GM13976 (cell line): ENCODE data around the gene AUNIP.

Experiments used
- DNase-seq: peaks from one replicate; pipeline ENCODE4 v3.0.0; 2012; ENCODE audit warnings: low spot score
- in situ Hi-C: fragments of 300-500 bp; cut with MboI; formaldehyde crosslinking; loops from one replicate; pipeline ENCODE4 v1.12.0; 2022; ENCODE audit warnings: low sequenced_read_pairs, mixed read lengths, inconsistent platforms; ENCODE audit not compliant: unreplicated experiment
- TF ChIP-seq, protein P1 (sequence below): IDR thresholded peaks from 2 replicates; pipeline ENCODE4 v1.5.1; 2012; ENCODE audit warnings: borderline replicate concordance, mild to moderate bottlenecking; ENCODE audit not compliant: insufficient read depth; ENCODE audit errors: extremely low read depth, missing control alignments, control extremely low read depth

Gene AUNIP

GRCh38 chr1:25867210-25867991 is 8.1 kb upstream of the AUNIP start:
- DNase-seq, result no peak
- TF ChIP-seq, protein P1, sequence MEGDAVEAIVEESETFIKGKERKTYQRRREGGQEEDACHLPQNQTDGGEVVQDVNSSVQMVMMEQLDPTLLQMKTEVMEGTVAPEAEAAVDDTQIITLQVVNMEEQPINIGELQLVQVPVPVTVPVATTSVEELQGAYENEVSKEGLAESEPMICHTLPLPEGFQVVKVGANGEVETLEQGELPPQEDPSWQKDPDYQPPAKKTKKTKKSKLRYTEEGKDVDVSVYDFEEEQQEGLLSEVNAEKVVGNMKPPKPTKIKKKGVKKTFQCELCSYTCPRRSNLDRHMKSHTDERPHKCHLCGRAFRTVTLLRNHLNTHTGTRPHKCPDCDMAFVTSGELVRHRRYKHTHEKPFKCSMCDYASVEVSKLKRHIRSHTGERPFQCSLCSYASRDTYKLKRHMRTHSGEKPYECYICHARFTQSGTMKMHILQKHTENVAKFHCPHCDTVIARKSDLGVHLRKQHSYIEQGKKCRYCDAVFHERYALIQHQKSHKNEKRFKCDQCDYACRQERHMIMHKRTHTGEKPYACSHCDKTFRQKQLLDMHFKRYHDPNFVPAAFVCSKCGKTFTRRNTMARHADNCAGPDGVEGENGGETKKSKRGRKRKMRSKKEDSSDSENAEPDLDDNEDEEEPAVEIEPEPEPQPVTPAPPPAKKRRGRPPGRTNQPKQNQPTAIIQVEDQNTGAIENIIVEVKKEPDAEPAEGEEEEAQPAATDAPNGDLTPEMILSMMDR, result no peak
- in situ Hi-C loops, result no loop called here

- no peak for DNase-seq
- in situ Hi-C loops, result no loop called here
- TF ChIP-seq, protein P1, result no peak
Measured at GRCh38 chr1:25866288-25866687, 7.0 kb upstream of the AUNIP start.

GRCh38 chr1:25864434-25864833 is 5.2 kb upstream of the AUNIP start:
- TF ChIP-seq, protein P1, result no peak
- no peak for DNase-seq
- in situ Hi-C loops, result no loop called here

DNA sequence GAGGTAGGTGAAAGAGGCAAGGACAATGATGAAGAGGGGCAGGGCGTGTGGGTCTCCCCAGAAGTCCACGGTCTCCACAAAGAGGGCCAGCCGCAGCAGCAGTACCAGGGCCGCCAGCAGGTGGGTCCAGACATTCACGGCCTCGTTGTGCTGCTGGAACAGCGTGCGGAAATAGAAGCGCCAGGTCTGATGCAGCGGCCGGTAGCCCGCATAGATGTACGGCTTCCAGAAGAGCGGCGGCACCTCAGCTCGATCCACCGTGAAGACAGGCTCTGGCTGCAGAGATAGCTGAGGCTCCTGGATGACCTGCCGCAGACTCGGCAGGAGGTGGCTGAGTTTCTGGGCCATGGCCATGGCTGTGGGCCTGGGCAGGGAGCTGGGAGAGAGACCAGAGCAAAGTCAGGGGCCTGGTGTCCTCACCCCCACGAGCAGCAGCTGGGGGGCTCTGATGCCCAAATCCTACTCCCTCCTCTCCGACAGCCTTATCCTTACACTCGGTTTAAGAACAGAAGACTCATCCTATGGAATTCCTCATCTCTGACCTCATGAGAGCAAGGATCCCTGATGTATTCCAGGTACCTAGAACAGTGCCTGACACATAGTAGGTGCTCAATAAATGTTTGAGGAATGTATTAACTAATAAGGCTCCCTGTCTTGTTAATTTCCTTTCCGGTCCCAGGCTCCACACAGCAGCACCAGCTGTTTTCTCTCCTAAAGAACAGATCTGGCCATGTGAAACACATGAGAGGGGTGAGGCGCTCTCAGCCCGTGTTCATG is 4.4 kb upstream of the AUNIP start:
- TF ChIP-seq, protein P1, result no peak
- in situ Hi-C loops, result no loop called here

DNA sequence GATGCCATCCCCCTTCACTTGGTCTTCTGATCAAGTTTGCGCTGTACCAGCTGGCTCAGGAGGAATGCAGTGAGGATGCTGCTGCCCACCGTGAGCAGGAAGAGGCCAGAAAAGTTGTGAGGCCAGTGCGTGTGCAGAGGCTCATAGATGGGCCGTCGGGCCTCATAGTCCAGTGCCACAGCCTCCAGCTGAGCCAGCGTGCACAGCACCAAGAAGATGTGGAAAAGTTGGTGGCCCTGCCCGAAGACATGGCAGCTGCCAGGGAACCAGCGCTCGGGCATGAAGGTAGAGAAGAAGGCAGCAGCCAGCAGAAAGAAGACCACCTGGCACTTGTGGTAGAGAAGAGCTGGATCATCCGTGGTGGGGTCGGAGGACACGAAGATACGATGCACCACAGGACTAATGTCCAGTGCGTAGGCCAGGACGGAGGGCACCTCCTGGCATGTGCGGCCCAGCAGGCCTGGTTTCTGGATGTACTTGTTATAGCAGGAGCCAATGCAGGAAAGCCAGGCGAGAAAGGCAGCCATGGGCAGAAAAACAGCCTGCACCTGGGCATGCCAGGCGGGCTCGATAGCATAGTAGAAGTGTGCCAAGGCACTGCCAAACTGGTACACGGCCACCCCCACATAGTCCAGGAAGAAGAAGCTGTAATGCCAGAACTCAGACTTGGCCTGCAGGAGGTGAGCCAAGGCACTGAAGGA is 3.7 kb upstream of the AUNIP start:
- in situ Hi-C loops, result no loop called here
- TF ChIP-seq, protein P1, result no peak
- no peak for DNase-seq

More for the DNA sequence above, 4.4 kb upstream of the AUNIP start:
- DNase-seq, result no peak
